NB4 (cell line): ENCODE measurements around the gene STH.

Experiments used
- MYC ChIP-seq: IDR thresholded peaks from 2 replicates; pipeline ENCODE4 v1.6.1; 2011; ENCODE audit warnings: low read depth, low read length
- POLR2A ChIP-seq: IDR thresholded peaks from 2 replicates; pipeline ENCODE4 v1.6.1; 2011; ENCODE audit warnings: mild to moderate bottlenecking; ENCODE audit not compliant: insufficient read length; ENCODE audit errors: extremely low read depth
- TF ChIP-seq, protein P1 (sequence below): IDR thresholded peaks from one replicate; pipeline ENCODE4 v1.5.1; 2012; ENCODE audit warnings: low read depth, low read length
- TF ChIP-seq, protein P2 (sequence below): IDR thresholded peaks from 2 replicates; pipeline ENCODE4 v1.6.1; 2011; ENCODE audit warnings: low read depth, low read length

DNA sequence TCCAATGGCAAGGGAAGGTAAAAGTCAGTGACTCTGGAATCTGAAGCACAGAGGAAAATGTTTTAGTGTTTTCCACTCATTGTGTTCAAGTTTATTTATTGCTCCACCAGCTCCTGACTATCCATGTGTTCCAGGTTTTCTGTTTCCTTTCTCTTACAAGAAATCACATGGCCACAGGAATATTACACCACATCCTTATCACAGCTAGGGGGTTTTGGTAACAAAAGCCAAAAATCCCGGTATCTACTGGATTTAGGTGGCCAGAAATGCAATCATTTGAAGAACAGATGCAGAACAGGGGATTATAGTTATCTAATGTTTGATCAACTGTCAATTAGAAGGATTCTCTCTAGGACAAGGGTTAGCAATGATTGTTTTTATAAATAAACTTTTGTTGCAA lies 47.9 kb downstream of the STH start:
- TF ChIP-seq, protein P1, sequence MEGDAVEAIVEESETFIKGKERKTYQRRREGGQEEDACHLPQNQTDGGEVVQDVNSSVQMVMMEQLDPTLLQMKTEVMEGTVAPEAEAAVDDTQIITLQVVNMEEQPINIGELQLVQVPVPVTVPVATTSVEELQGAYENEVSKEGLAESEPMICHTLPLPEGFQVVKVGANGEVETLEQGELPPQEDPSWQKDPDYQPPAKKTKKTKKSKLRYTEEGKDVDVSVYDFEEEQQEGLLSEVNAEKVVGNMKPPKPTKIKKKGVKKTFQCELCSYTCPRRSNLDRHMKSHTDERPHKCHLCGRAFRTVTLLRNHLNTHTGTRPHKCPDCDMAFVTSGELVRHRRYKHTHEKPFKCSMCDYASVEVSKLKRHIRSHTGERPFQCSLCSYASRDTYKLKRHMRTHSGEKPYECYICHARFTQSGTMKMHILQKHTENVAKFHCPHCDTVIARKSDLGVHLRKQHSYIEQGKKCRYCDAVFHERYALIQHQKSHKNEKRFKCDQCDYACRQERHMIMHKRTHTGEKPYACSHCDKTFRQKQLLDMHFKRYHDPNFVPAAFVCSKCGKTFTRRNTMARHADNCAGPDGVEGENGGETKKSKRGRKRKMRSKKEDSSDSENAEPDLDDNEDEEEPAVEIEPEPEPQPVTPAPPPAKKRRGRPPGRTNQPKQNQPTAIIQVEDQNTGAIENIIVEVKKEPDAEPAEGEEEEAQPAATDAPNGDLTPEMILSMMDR = no peak
- TF ChIP-seq POLR2A = no peak
- no peak for TF ChIP-seq MYC
- TF ChIP-seq, protein P2, sequence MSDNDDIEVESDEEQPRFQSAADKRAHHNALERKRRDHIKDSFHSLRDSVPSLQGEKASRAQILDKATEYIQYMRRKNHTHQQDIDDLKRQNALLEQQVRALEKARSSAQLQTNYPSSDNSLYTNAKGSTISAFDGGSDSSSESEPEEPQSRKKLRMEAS = no peak
